ENCODE measurements around the gene PDCD1. TPM values are rescaled to one million over a fixed set of nuclear protein-coding genes. Genes with fewer than 3 reads are reported as not detected.
"Not testable (repeated sequence)": the region's sequence is repeated elsewhere in the genome, so short reads cannot be mapped to it uniquely, and the experiment has no call there.

Gene PDCD1
- total RNA-seq, 4 donors from 2014 or later = 0.49 to 2.3 (median 1.1) TPM

- peak overlapping the region in 1 of 3 donors; percentile 34 for H3K4me3 ChIP-seq (replicated peaks in 1 of 3)
- H3K9me3 ChIP-seq = no peaks in the 10 kb centered on the region
- H3K27ac ChIP-seq = no peak overlapping the region
- no peaks in the 10 kb centered on the region for H3K27me3 ChIP-seq
- 6 to 9% methylated on average over 7 to 24 of the region's 109 CpGs for WGBS, 2 donors
- TF ChIP-seq CTCF (IDR thresholded peaks at IDR 0.05) = no peak
- no peak for TF ChIP-seq POLR2A (IDR thresholded peaks at IDR 0.05)
- H3K4me1 ChIP-seq = peaks cover 10 to 15% of the 10 kb centered on the region in 2 donors
- DNase-seq = peak; percentile 65 to 66
- intact Hi-C loops (cut with DNase I) = no loop called here
- H3K36me3 ChIP-seq = no peaks in the 10 kb centered on the region
Observed at GRCh38 chr2:241803387-241804325, 55.0 kb downstream of the PDCD1 start.

GRCh38 chr2:241802421-241803318 lies 56.0 kb downstream of the PDCD1 start:
- TF ChIP-seq POLR2A (IDR thresholded peaks at IDR 0.05) = no peak
- TF ChIP-seq CTCF (IDR thresholded peaks at IDR 0.05) = no peak
- no peaks in the 10 kb centered on the region for H3K36me3 ChIP-seq
- H3K9me3 ChIP-seq = no peaks in the 10 kb centered on the region
- H3K27me3 ChIP-seq = no peaks in the 10 kb centered on the region
- WGBS, 2 donors = 63 to 64% methylated on average over 26 to 32 of the region's 32 CpGs
- no peak overlapping the region for H3K27ac ChIP-seq
- intact Hi-C loops (cut with DNase I) = no loop called here
- DNase-seq = no peak
- no peak overlapping the region for H3K4me3 ChIP-seq (replicated peaks in 1 of 3)
- peaks cover 10 to 15% of the 10 kb centered on the region in 2 donors for H3K4me1 ChIP-seq

- no peaks in the 10 kb centered on the region for H3K27me3 ChIP-seq
- no peaks in the 10 kb centered on the region for H3K9me3 ChIP-seq
- H3K36me3 ChIP-seq = no peaks in the 10 kb centered on the region
- no peak for DNase-seq
- no peak overlapping the region for H3K4me3 ChIP-seq (replicated peaks in 1 of 3)
- TF ChIP-seq CTCF (IDR thresholded peaks at IDR 0.05) (no peak), POLR2A (IDR thresholded peaks at IDR 0.05) (no peak)
- no peak overlapping the region for H3K27ac ChIP-seq
- WGBS, 2 donors = 69 to 85% methylated on average over 25 to 42 of the region's 44 CpGs
- H3K4me1 ChIP-seq = peaks cover 10 to 15% of the 10 kb centered on the region in 2 donors
- intact Hi-C loops (cut with DNase I) = no loop called here
Observed at GRCh38 chr2:241801611-241802420, 56.9 kb downstream of the PDCD1 start.

GRCh38 chr2:241800198-241800903 lies 58.3 kb downstream of the PDCD1 start:
- 74 to 79% methylated on average over 28 to 35 of the region's 35 CpGs for WGBS, 2 donors
- H3K36me3 ChIP-seq; H3K9me3 ChIP-seq; H3K27me3 ChIP-seq; H3K27ac ChIP-seq; H3K4me3 ChIP-seq (replicated peaks in 1 of 3); DNase-seq; intact Hi-C loops (cut with DNase I): not testable (repeated sequence)
- peaks cover 10 to 15% of the 10 kb centered on the region in 2 donors for H3K4me1 ChIP-seq

Other genes starting within 250 kb of the PDCD1 start
- 10 to 100 TPM; 42.9 to 53.6 (median 46.2) TPM for gene THAP4, start 221.7 kb downstream of the PDCD1 start, total RNA-seq
- 100 to 1,000 TPM in 1 of 4 donors, 10 to 100 TPM in 3; 58.5 to 129 (median 86.2) TPM for gene ATG4B, start 221.2 kb downstream of the PDCD1 start, total RNA-seq
- gene DTYMK, start 172.1 kb downstream of the PDCD1 start, total RNA-seq = 10 to 100 TPM in 3 of 4 donors, 1 to 10 TPM in 1; 9.6 to 24.0 (median 15.7) TPM
- gene ING5, start 156.9 kb downstream of the PDCD1 start, total RNA-seq = 10 to 100 TPM; 42.2 to 76.3 (median 59.9) TPM
- gene D2HGDH, start 124.3 kb downstream of the PDCD1 start, total RNA-seq = 10 to 100 TPM; 20.2 to 34.4 (median 23.0) TPM
- gene GAL3ST2, start 82.1 kb downstream of the PDCD1 start, total RNA-seq = not detected
- gene NEU4, start 49.7 kb downstream of the PDCD1 start, total RNA-seq = 1 to 10 TPM in 2 of 4 donors, under 1 TPM in 1, not detected in 1; 0.78 to 5.7 (median 1.1) TPM
- gene RTP5, start 10.8 kb upstream of the PDCD1 start, total RNA-seq = under 1 TPM in 1 of 4 donors, not detected in 3; 0.13 TPM

Data from thyroid gland (tissue), 4 donors.